Stimulated activated CD4-positive, alpha-beta T cell treated with anti-CD3 and anti-CD28 coated beads, Interleukin-4, amount 100 ng/mL, for 24 hours (primary cell): ENCODE measurements around the gene TEX9.
"Not testable (repeated sequence)": the region's sequence is repeated elsewhere in the genome, so short reads cannot be mapped to it uniquely, and the experiment has no call there.

ENCODE experiments used
- DNase-seq: peaks from one replicate; pipeline ENCODE4 v3.0.0-alpha.2; 2020

TEX9 gene

GRCh38 chr15:56365075-56365711 is at the start of gene TEX9:
Gene TEX9, plus strand, starts transcription at chr15:56365426. Its CDS starts 25 bp downstream, at chr15:56365451.
- peak; percentile 68 for DNase-seq

- not testable (repeated sequence) for DNase-seq
These were observed 48.7 kb upstream of the TEX9 start for GRCh38 chr15:56316561-56316960.

- no peak for DNase-seq
These were observed 44.9 kb upstream of the TEX9 start for GRCh38 chr15:56320316-56320715.

- no peak for DNase-seq
These were observed 44.4 kb upstream of the TEX9 start for GRCh38 chr15:56320861-56321260.

- no peak for DNase-seq
These were observed 42.8 kb upstream of the TEX9 start for GRCh38 chr15:56322444-56322843.

GRCh38 chr15:56323435-56323834 is 41.8 kb upstream of the TEX9 start:
- no peak for DNase-seq

- DNase-seq, result no peak
These were observed 40.0 kb upstream of the TEX9 start for GRCh38 chr15:56325186-56325585.

GRCh38 chr15:56327721-56328502 is 37.3 kb upstream of the TEX9 start:
- no peak for DNase-seq

- DNase-seq, result no peak
These were observed 28.0 kb upstream of the TEX9 start for GRCh38 chr15:56337084-56337725.

GRCh38 chr15:56339594-56339993 is 25.6 kb upstream of the TEX9 start:
- no peak for DNase-seq

GRCh38 chr15:56341201-56341600 is 24.0 kb upstream of the TEX9 start:
- DNase-seq, result no peak

- DNase-seq, result no peak
These were observed 22.6 kb upstream of the TEX9 start for GRCh38 chr15:56342653-56343052.

- DNase-seq, result no peak
These were observed 21.3 kb upstream of the TEX9 start for GRCh38 chr15:56343879-56344278.

- DNase-seq, result no peak
These were observed 20.9 kb upstream of the TEX9 start for GRCh38 chr15:56344336-56344735.

GRCh38 chr15:56346414-56346813 is 18.8 kb upstream of the TEX9 start:
- DNase-seq, result no peak

GRCh38 chr15:56349554-56349953 is 15.7 kb upstream of the TEX9 start:
- DNase-seq, result no peak

GRCh38 chr15:56351353-56351752 is 13.9 kb upstream of the TEX9 start:
- DNase-seq, result no peak

GRCh38 chr15:56351957-56352506 is 13.2 kb upstream of the TEX9 start:
- no peak for DNase-seq

- no peak for DNase-seq
These were observed 12.1 kb upstream of the TEX9 start for GRCh38 chr15:56353119-56353518.

- no peak for DNase-seq
These were observed 11.5 kb upstream of the TEX9 start for GRCh38 chr15:56353740-56354139.

GRCh38 chr15:56356616-56357015 is 8.6 kb upstream of the TEX9 start:
- DNase-seq, result no peak

GRCh38 chr15:56358604-56359003 is 6.6 kb upstream of the TEX9 start:
- no peak for DNase-seq

GRCh38 chr15:56361987-56362386 is 3.2 kb upstream of the TEX9 start:
- no peak for DNase-seq

- no peak for DNase-seq
These were observed 985 bp downstream of the TEX9 start for GRCh38 chr15:56366211-56366610.
